Measurements from ENCODE around the gene GABPB2. TPM values are rescaled to one million over a fixed set of nuclear protein-coding genes. Genes with fewer than 3 reads are reported as not detected.

The GABPB2 gene
- total RNA-seq, 1 donor from 2014 or later = 3.6 TPM

- Histone ChIP-seq H3K36me3 (ENCODE audit: insufficient read depth, low read length) (no peaks in the 10 kb centered on the region), H3K4me2 (ENCODE audit: low read length) (peak within 1 kb of the TSS; percentile 84), H3K27ac (ENCODE audit: low read depth, low read length) (peak within 1 kb of the TSS; percentile 1), H2AFZ (ENCODE audit: low read depth, low read length) (peak within 1 kb of the TSS; percentile 82), H4K20me1 (ENCODE audit: insufficient read depth, low read length) (peaks cover 12% of the 10 kb centered on the region), H3K4me1 (ENCODE audit: insufficient read depth, low read length) (peaks cover 14% of the 10 kb centered on the region), H3K79me2 (ENCODE audit: insufficient read depth, low read length) (no peaks in the 10 kb centered on the region), H3K9me3 (ENCODE audit: insufficient read depth, low read depth, low read length) (no peaks in the 10 kb centered on the region), H3K27me3 (ENCODE audit: insufficient read depth, low read length) (peaks cover 2% of the 10 kb centered on the region), H3K4me3 (ENCODE audit: insufficient read depth, low read depth, low read length) (peak within 1 kb of the TSS; percentile 71), H3K9ac (ENCODE audit: low read length) (peak within 1 kb of the TSS; percentile 81)
- H3K36me3 Mint-ChIP-seq (ENCODE audit: low read depth, unreplicated experiment) = peaks cover 5% of the 10 kb centered on the region
- no peaks in the 10 kb centered on the region for H3K9me3 Mint-ChIP-seq (ENCODE audit: unreplicated experiment)
- H3K27me3 Mint-ChIP-seq (ENCODE audit: low read depth, unreplicated experiment) = peaks cover 18% of the 10 kb centered on the region
- DNase-seq (ENCODE audit: low read depth) (peak; percentile 82), FAIRE-seq (no peak)
- H3K4me1 Mint-ChIP-seq (ENCODE audit: low read depth, unreplicated experiment) = peaks cover 16% of the 10 kb centered on the region
- no peak for TF ChIP-seq CTCF (IDR thresholded peaks at IDR 0.05; ENCODE audit: insufficient read depth, low read depth, low read length)
- TF ChIP-seq EZH2 (IDR thresholded peaks at IDR 0.05; ENCODE audit: insufficient read depth, low read length) = no peak
- H3K4me3 Mint-ChIP-seq (ENCODE audit: unreplicated experiment) = peak within 1 kb of the TSS; percentile 91
- H3K27ac Mint-ChIP-seq (ENCODE audit: unreplicated experiment) = peak within 1 kb of the TSS; percentile 85
Measured at GRCh38 chr1:151146412-151147131, 76.0 kb downstream of the GABPB2 start, which contains the start of gene SEMA6C. SEMA6C (minus strand) TSS chr1:151146631; CDS start chr1:151142621, 4,010 bp downstream.

GRCh38 chr1:151147132-151147503 is 76.6 kb downstream of the GABPB2 start:
- Histone ChIP-seq H3K4me1 (ENCODE audit: insufficient read depth, low read length) (peaks cover 14% of the 10 kb centered on the region), H2AFZ (ENCODE audit: low read depth, low read length) (peak overlapping the region; percentile 80), H4K20me1 (ENCODE audit: insufficient read depth, low read length) (peaks cover 12% of the 10 kb centered on the region), H3K9me3 (ENCODE audit: insufficient read depth, low read depth, low read length) (no peaks in the 10 kb centered on the region), H3K4me3 (ENCODE audit: insufficient read depth, low read depth, low read length) (peak overlapping the region; percentile 71), H3K27ac (ENCODE audit: low read depth, low read length) (peak overlapping the region; percentile 1), H3K79me2 (ENCODE audit: insufficient read depth, low read length) (no peaks in the 10 kb centered on the region), H3K36me3 (ENCODE audit: insufficient read depth, low read length) (no peaks in the 10 kb centered on the region), H3K4me2 (ENCODE audit: low read length) (peak overlapping the region; percentile 84), H3K9ac (ENCODE audit: low read length) (peak overlapping the region; percentile 81), H3K27me3 (ENCODE audit: insufficient read depth, low read length) (peaks cover 2% of the 10 kb centered on the region)
- Mint-ChIP-seq H3K9me3 (ENCODE audit: unreplicated experiment) (no peaks in the 10 kb centered on the region), H3K4me3 (ENCODE audit: unreplicated experiment) (peak overlapping the region; percentile 91), H3K36me3 (ENCODE audit: low read depth, unreplicated experiment) (peaks cover 5% of the 10 kb centered on the region), H3K27ac (ENCODE audit: unreplicated experiment) (peak overlapping the region; percentile 85), H3K4me1 (ENCODE audit: low read depth, unreplicated experiment) (peaks cover 16% of the 10 kb centered on the region), H3K27me3 (ENCODE audit: low read depth, unreplicated experiment) (peaks cover 18% of the 10 kb centered on the region)
- no peak for DNase-seq (ENCODE audit: low read depth)
- TF ChIP-seq CTCF (IDR thresholded peaks at IDR 0.05; ENCODE audit: insufficient read depth, low read depth, low read length) = no peak
- no peak for TF ChIP-seq EZH2 (IDR thresholded peaks at IDR 0.05; ENCODE audit: insufficient read depth, low read length)
- FAIRE-seq = no peak

- no peaks in the 10 kb centered on the region for H3K79me2 ChIP-seq (ENCODE audit: insufficient read depth, low read length)
- Mint-ChIP-seq H3K4me1 (ENCODE audit: low read depth, unreplicated experiment) (peaks cover 16% of the 10 kb centered on the region), H3K27ac (ENCODE audit: unreplicated experiment) (peak overlapping the region; percentile 77), H3K4me3 (ENCODE audit: unreplicated experiment) (no peak overlapping the region), H3K9me3 (ENCODE audit: unreplicated experiment) (no peaks in the 10 kb centered on the region), H3K27me3 (ENCODE audit: low read depth, unreplicated experiment) (peaks cover 18% of the 10 kb centered on the region), H3K36me3 (ENCODE audit: low read depth, unreplicated experiment) (peaks cover 5% of the 10 kb centered on the region)
- no peak for DNase-seq (ENCODE audit: low read depth)
- H3K4me2 ChIP-seq (ENCODE audit: low read length) = no peak overlapping the region
- FAIRE-seq = no peak
- H3K4me1 ChIP-seq (ENCODE audit: insufficient read depth, low read length) = peaks cover 14% of the 10 kb centered on the region
- TF ChIP-seq CTCF (IDR thresholded peaks at IDR 0.05; ENCODE audit: insufficient read depth, low read depth, low read length) (no peak), EZH2 (IDR thresholded peaks at IDR 0.05; ENCODE audit: insufficient read depth, low read length) (no peak)
- H3K27me3 ChIP-seq (ENCODE audit: insufficient read depth, low read length) = peaks cover 2% of the 10 kb centered on the region
- no peaks in the 10 kb centered on the region for H3K9me3 ChIP-seq (ENCODE audit: insufficient read depth, low read depth, low read length)
- peaks cover 12% of the 10 kb centered on the region for H4K20me1 ChIP-seq (ENCODE audit: insufficient read depth, low read length)
- H3K9ac ChIP-seq (ENCODE audit: low read length) = no peak overlapping the region
- no peak overlapping the region for H3K4me3 ChIP-seq (ENCODE audit: insufficient read depth, low read depth, low read length)
- H3K36me3 ChIP-seq (ENCODE audit: insufficient read depth, low read length) = no peaks in the 10 kb centered on the region
- no peak overlapping the region for H2AFZ ChIP-seq (ENCODE audit: low read depth, low read length)
- H3K27ac ChIP-seq (ENCODE audit: low read depth, low read length) = no peak overlapping the region
Measured at GRCh38 chr1:151147665-151148064, 77.1 kb downstream of the GABPB2 start.

All from astrocyte (in vitro differentiated cells and primary cell).